CMK (cell line): ENCODE data around the gene PUS3.

ENCODE experiments used
- DNase-seq: peaks from one replicate; pipeline ENCODE4 v3.0.0-alpha.2; 2010; ENCODE audit warnings: low read depth

Gene PUS3

GRCh38 chr11:125941619-125942611 is 38.9 kb upstream of the PUS3 start:
- no peak for DNase-seq

- no peak for DNase-seq
Measured at GRCh38 chr11:125941267-125941618, 38.2 kb upstream of the PUS3 start.

- no peak for DNase-seq
Measured at GRCh38 chr11:125940145-125940544, 37.1 kb upstream of the PUS3 start.

GRCh38 chr11:125939081-125939521 is 36.1 kb upstream of the PUS3 start:
- DNase-seq = no peak

- DNase-seq = no peak
Measured at GRCh38 chr11:125938418-125938817, 35.4 kb upstream of the PUS3 start.

GRCh38 chr11:125935618-125936199 is 32.7 kb upstream of the PUS3 start:
- no peak for DNase-seq

- no peak for DNase-seq
Measured at GRCh38 chr11:125935056-125935455, 32.0 kb upstream of the PUS3 start.

- no peak for DNase-seq
Measured at GRCh38 chr11:125934473-125934872, 31.5 kb upstream of the PUS3 start.

GRCh38 chr11:125933030-125933813 is 30.2 kb upstream of the PUS3 start:
- DNase-seq = no peak

GRCh38 chr11:125932301-125932700 is 29.3 kb upstream of the PUS3 start:
- DNase-seq = no peak

- no peak for DNase-seq
Measured at GRCh38 chr11:125931668-125932067, 28.7 kb upstream of the PUS3 start.

GRCh38 chr11:125931116-125931515 is 28.1 kb upstream of the PUS3 start:
- no peak for DNase-seq

GRCh38 chr11:125930076-125930450 is 27.1 kb upstream of the PUS3 start:
- no peak for DNase-seq

GRCh38 chr11:125929445-125930075 is 26.6 kb upstream of the PUS3 start:
- no peak for DNase-seq

GRCh38 chr11:125926682-125927081 is 23.7 kb upstream of the PUS3 start:
- no peak for DNase-seq

- no peak for DNase-seq
Measured at GRCh38 chr11:125925804-125926203, 22.8 kb upstream of the PUS3 start.

GRCh38 chr11:125925247-125925740 is 22.3 kb upstream of the PUS3 start:
- no peak for DNase-seq

- DNase-seq = no peak
Measured at GRCh38 chr11:125924384-125925007, 21.5 kb upstream of the PUS3 start.

GRCh38 chr11:125923633-125924032 is 20.6 kb upstream of the PUS3 start:
- no peak for DNase-seq

GRCh38 chr11:125923012-125923579 is 20.1 kb upstream of the PUS3 start:
- DNase-seq = peak; percentile 48

GRCh38 chr11:125922156-125922555 is 19.1 kb upstream of the PUS3 start:
- DNase-seq = no peak
